ENCODE results near the gene GLYR1. TPM values are rescaled to one million over a fixed set of nuclear protein-coding genes. Genes with fewer than 3 reads are reported as not detected.

Gene GLYR1
- total RNA-seq, 4 donors from 2014 or later, result 81.8 to 111 (median 98.8) TPM

GRCh38 chr16:4795828-4796572 is 51.1 kb downstream of the GLYR1 start:
- Histone ChIP-seq H3K4me3 (no peak overlapping the region), H3K27me3 (no peaks in the 10 kb centered on the region), H3K4me1 (peaks cover 10 to 13% (median 11%) of the 10 kb centered on the region in 4 donors), H3K36me3 (peaks cover 9 to 54% (median 41%) of the 10 kb centered on the region in 4 donors), H3K9me3 (no peaks in the 10 kb centered on the region), H3K27ac (replicated peaks in 1 of 4) (no peak overlapping the region)
- TF ChIP-seq POLR2A (IDR thresholded peaks at IDR 0.05; ENCODE audit: low read depth) (no peak), POLR2AphosphoS5 (IDR thresholded peaks at IDR 0.05) (no peak), EP300 (IDR thresholded peaks at IDR 0.05) (no peak)
- TF ChIP-seq, protein P1, sequence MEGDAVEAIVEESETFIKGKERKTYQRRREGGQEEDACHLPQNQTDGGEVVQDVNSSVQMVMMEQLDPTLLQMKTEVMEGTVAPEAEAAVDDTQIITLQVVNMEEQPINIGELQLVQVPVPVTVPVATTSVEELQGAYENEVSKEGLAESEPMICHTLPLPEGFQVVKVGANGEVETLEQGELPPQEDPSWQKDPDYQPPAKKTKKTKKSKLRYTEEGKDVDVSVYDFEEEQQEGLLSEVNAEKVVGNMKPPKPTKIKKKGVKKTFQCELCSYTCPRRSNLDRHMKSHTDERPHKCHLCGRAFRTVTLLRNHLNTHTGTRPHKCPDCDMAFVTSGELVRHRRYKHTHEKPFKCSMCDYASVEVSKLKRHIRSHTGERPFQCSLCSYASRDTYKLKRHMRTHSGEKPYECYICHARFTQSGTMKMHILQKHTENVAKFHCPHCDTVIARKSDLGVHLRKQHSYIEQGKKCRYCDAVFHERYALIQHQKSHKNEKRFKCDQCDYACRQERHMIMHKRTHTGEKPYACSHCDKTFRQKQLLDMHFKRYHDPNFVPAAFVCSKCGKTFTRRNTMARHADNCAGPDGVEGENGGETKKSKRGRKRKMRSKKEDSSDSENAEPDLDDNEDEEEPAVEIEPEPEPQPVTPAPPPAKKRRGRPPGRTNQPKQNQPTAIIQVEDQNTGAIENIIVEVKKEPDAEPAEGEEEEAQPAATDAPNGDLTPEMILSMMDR (IDR thresholded peaks at IDR 0.05), result no peak
- intact Hi-C loops (cut with DNase I), result no loop called here
- no peak for DNase-seq (ENCODE audit: extremely low spot score)
- 93% methylated on average over 29 of the region's 30 CpGs for WGBS

DNA sequence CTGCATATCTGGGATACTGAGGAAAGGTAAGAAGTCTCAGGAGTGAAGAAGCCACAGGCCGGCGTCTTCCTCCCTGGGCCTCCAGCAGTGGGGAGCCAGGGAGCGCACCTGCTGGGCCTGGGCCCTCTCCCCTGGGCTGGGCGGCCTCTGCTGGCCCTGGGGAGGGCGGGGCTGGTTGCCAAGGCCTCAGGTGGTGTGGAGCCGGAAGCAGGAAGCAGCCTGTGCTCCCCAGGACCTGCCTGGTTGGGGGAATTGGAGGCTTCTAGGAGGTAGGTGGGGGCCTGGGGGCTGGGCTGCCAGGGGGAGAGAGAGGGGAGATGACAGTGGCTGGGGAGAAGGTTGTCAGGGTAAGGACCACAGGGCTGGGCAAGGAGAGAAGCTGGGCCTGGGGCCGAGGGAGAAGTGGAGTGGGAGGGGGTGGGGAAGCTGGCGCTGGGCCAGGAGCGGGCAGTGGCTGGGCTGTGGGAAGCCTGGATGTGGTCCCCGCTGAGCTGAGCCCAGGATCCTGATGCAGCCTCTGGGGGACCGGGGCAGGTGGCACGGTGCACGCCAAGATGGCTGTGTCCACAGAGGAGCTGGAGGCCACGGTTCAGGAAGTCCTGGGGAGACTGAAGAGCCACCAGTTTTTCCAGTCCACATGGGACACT is 51.8 kb downstream of the GLYR1 start, which contains the start of gene SMIM22:
SMIM22 (plus strand) TSS at position 189 of the 647 bp plus-strand sequence; CDS start at position 555, 366 bp downstream.
- H3K27ac ChIP-seq (replicated peaks in 1 of 4), result no peak within 1 kb of the TSS

GRCh38 chr16:4792951-4793513 is 54.1 kb downstream of the GLYR1 start:
- no peak for DNase-seq (ENCODE audit: extremely low spot score)
- Histone ChIP-seq H3K27ac (replicated peaks in 1 of 4) (no peak overlapping the region), H3K4me1 (no peaks in the 10 kb centered on the region), H3K9me3 (no peaks in the 10 kb centered on the region), H3K36me3 (peaks cover 9 to 25% (median 21%) of the 10 kb centered on the region in 4 donors), H3K27me3 (no peaks in the 10 kb centered on the region), H3K4me3 (no peak overlapping the region)
- WGBS, result 80% methylated on average over 13 of the region's 13 CpGs
- TF ChIP-seq, protein P1 (IDR thresholded peaks at IDR 0.05), result no peak
- no peak for TF ChIP-seq EP300 (IDR thresholded peaks at IDR 0.05)
- no peak for TF ChIP-seq POLR2A (IDR thresholded peaks at IDR 0.05; ENCODE audit: low read depth)
- no peak for TF ChIP-seq POLR2AphosphoS5 (IDR thresholded peaks at IDR 0.05)
- intact Hi-C loops (cut with DNase I), result no loop called here

More for the DNA sequence above, 51.8 kb downstream of the GLYR1 start, which contains the start of gene SMIM22:
- Histone ChIP-seq H3K4me1 (peaks cover 3 to 6% (median 5%) of the 10 kb centered on the region in 4 donors), H3K9me3 (no peaks in the 10 kb centered on the region), H3K36me3 (peaks cover 9 to 48% (median 40%) of the 10 kb centered on the region in 4 donors), H3K4me3 (no peak within 1 kb of the TSS), H3K27me3 (no peaks in the 10 kb centered on the region)
- no peak for DNase-seq (ENCODE audit: extremely low spot score)
- WGBS, result 60% methylated on average over 8 of the region's 14 CpGs
- intact Hi-C loops (cut with DNase I), result no loop called here
- TF ChIP-seq POLR2A (IDR thresholded peaks at IDR 0.05; ENCODE audit: low read depth) (no peak), POLR2AphosphoS5 (IDR thresholded peaks at IDR 0.05) (no peak), EP300 (IDR thresholded peaks at IDR 0.05) (no peak)
- TF ChIP-seq, protein P1 (IDR thresholded peaks at IDR 0.05), result no peak

DNA sequence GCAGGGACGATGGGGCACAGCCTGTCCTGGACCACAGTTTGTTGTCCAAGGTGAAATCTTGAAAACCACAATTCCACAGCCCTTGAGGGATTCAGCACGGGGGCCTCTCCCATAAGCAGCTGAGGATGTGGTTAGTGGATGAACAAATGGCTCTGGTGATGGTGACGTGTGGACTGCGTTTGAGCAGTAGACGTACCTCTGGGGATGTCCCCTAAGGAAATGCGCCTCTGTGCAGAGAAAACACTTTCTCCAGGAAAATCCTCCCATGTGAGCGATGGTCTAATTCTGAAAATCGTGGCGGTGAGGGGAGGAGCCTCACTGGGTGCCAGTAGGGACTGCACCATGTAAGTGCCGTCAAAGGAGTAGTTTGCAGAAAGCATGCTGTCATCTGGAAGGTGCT is 56.2 kb downstream of the GLYR1 start:
- WGBS, result 77% methylated on average over 10 of the region's 10 CpGs

More for the DNA sequence above, 56.2 kb downstream of the GLYR1 start:
- Histone ChIP-seq H3K27ac (replicated peaks in 1 of 4) (no peak overlapping the region), H3K4me1 (no peaks in the 10 kb centered on the region), H3K27me3 (no peaks in the 10 kb centered on the region), H3K4me3 (no peak overlapping the region), H3K9me3 (no peaks in the 10 kb centered on the region), H3K36me3 (peaks cover 0 to 4% (median 2%) of the 10 kb centered on the region in 4 donors)
- intact Hi-C loops (cut with DNase I), result no loop called here
- TF ChIP-seq, protein P1 (IDR thresholded peaks at IDR 0.05), result no peak
- no peak for TF ChIP-seq POLR2A (IDR thresholded peaks at IDR 0.05; ENCODE audit: low read depth)
- TF ChIP-seq POLR2AphosphoS5 (IDR thresholded peaks at IDR 0.05), result no peak
- TF ChIP-seq EP300 (IDR thresholded peaks at IDR 0.05), result no peak
- no peak for DNase-seq (ENCODE audit: extremely low spot score)

All from esophagus muscularis mucosa (tissue), 4 donors.